Neutrophil (primary cell): ENCODE data around the gene CORO2A.

Experiments used
- H3K27ac ChIP-seq: fragments of 200-600 bp; sonication (generic); 2 replicates; pipeline ENCODE4 v1.5.1; 2016; ENCODE audit warnings: mild to moderate bottlenecking, moderate library complexity
- H3K27me3 ChIP-seq: fragments of 200-600 bp; sonication (generic); 2 replicates; pipeline ENCODE4 v1.6.0; 2016; ENCODE audit warnings: mild to moderate bottlenecking
- H3K36me3 ChIP-seq: fragments of 200-600 bp; sonication (generic); 2 replicates; pipeline ENCODE4 v1.5.1; 2017
- H3K4me1 ChIP-seq, 2 experiments: fragments of 200-600 bp in 1 of 2; sonication (generic) in 1 of 2; 1 replicate in 1 of 2; 2 replicates in 1 of 2; pipeline versions ENCODE4 v1.5.1 to v1.6.1; 2013 to 2016; ENCODE audit warnings: low read depth in 1 of 2, low read length in 1 of 2, mild to moderate bottlenecking in 1 of 2, moderate library complexity in 1 of 2; ENCODE audit not compliant: control insufficient read depth in 1 of 2, insufficient read depth in 1 of 2
- H3K4me3 ChIP-seq, 2 experiments: fragments of 200-600 bp in 1 of 2; sonication (generic) in 1 of 2; 1 replicate in 1 of 2; 2 replicates in 1 of 2; pipeline ENCODE4 v1.5.1; 2013 to 2016; ENCODE audit warnings: low read depth in 1 of 2, low read length in 1 of 2, mild to moderate bottlenecking in 1 of 2, moderate library complexity in 1 of 2
- H3K9me3 ChIP-seq: fragments of 200-600 bp; sonication (generic); 2 replicates; pipeline ENCODE4 v1.5.1; 2016
- CTCF ChIP-seq: fragments of 200-600 bp; sonication (generic); IDR thresholded peaks from 2 replicates; pipeline ENCODE4 v1.5.1; 2016; ENCODE audit warnings: antibody characterized with exemption

The CORO2A gene

GRCh38 chr9:98136489-98136888, 55.9 kb downstream of the CORO2A start:
- Histone ChIP-seq H3K4me1 (peaks cover 8 to 12% of the 10 kb centered on the region in 2 experiments), H3K27ac (no peak overlapping the region), H3K27me3 (no peaks in the 10 kb centered on the region), H3K9me3 (no peaks in the 10 kb centered on the region), H3K4me3 (no peak overlapping the region), H3K36me3 (peaks cover 74% of the 10 kb centered on the region)
- TF ChIP-seq CTCF: no peak

GRCh38 chr9:98135938-98136337, 56.5 kb downstream of the CORO2A start:
- H3K27ac ChIP-seq: no peak overlapping the region
- TF ChIP-seq CTCF: no peak
- H3K27me3 ChIP-seq: no peaks in the 10 kb centered on the region
- H3K4me1 ChIP-seq: peaks cover 8 to 12% of the 10 kb centered on the region in 2 experiments
- no peak overlapping the region for H3K4me3 ChIP-seq
- H3K36me3 ChIP-seq: peaks cover 78% of the 10 kb centered on the region
- no peaks in the 10 kb centered on the region for H3K9me3 ChIP-seq

GRCh38 chr9:98135558-98135934, 56.9 kb downstream of the CORO2A start:
- Histone ChIP-seq H3K4me3 (no peak overlapping the region), H3K9me3 (no peaks in the 10 kb centered on the region), H3K4me1 (peaks cover 9 to 12% of the 10 kb centered on the region in 2 experiments), H3K36me3 (peaks cover 79% of the 10 kb centered on the region), H3K27me3 (no peaks in the 10 kb centered on the region), H3K27ac (no peak overlapping the region)
- no peak for TF ChIP-seq CTCF

- no peak for TF ChIP-seq CTCF
- H3K4me3 ChIP-seq: no peak overlapping the region
- H3K4me1 ChIP-seq: peaks cover 12 to 16% of the 10 kb centered on the region in 2 experiments
- H3K27ac ChIP-seq: no peak overlapping the region
- H3K9me3 ChIP-seq: no peaks in the 10 kb centered on the region
- peaks cover 81% of the 10 kb centered on the region for H3K36me3 ChIP-seq
- H3K27me3 ChIP-seq: no peaks in the 10 kb centered on the region
These were observed 57.5 kb downstream of the CORO2A start for GRCh38 chr9:98134702-98135557.

- Histone ChIP-seq H3K27me3 (no peaks in the 10 kb centered on the region), H3K9me3 (no peaks in the 10 kb centered on the region), H3K4me1 (peaks cover 21 to 27% of the 10 kb centered on the region in 2 experiments), H3K4me3 (no peak overlapping the region), H3K36me3 (peaks cover 82% of the 10 kb centered on the region), H3K27ac (no peak overlapping the region)
- TF ChIP-seq CTCF: no peak
These were observed 59.4 kb downstream of the CORO2A start for GRCh38 chr9:98132806-98133631.
